HepG2 (cell line): ENCODE results near the gene NPW. TPM values are rescaled to one million over a fixed set of nuclear protein-coding genes. Genes with fewer than 3 reads are reported as not detected.
A peak's percentile ranks its signal among the peaks of the same experiment; 100 is the strongest.

Source experiments
- ATAC-seq: fragments of 200-7000 bp; cut with Tn5 transposase; 3 replicates; pipeline ENCODE4 v1.9.1; 2020; ENCODE audit warnings: mild to moderate bottlenecking, moderate library complexity
- BruUV-seq: library from RNA; stranded (reverse); fragments of 400-500 nt; replicated peaks from 2 replicates; lab custom pipeline; 2021; lab: Mats Ljungman, UMichigan
- CTCF ChIA-PET: fragments of 300-600 bp; formaldehyde crosslinking; extraction: SDS; loops from one replicate; lab custom pipeline; 2021; ENCODE audit warnings: low total read pairs, inconsistent platforms, low intra/inter-chr PET ratio; lab: Yijun Ruan, JAX
- POLR2A ChIA-PET: fragments of 350-600 bp; sonication (Branson Sonifier 250); formaldehyde crosslinking; loops from one replicate; lab custom pipeline; 2020; ENCODE audit warnings: antibody characterized with exemption, inconsistent platforms; lab: Yijun Ruan, JAX
- DNase-seq: peaks from one replicate; pipeline ENCODE4 v3.0.0-alpha.2; 2015; ENCODE audit warnings: low spot score
- FAIRE-seq: peaks from 3 replicates; lab custom pipeline; 2011; peaks lifted over from hg19 to GRCh38; lab: Jason Lieb, UNC
- H2AFZ ChIP-seq: one replicate; pipeline ENCODE4 v1.6.1; 2011; ENCODE audit warnings: low read length, inconsistent platforms
- H3K27ac ChIP-seq: fragments of 300-600 bp; 3 replicates; pipeline ENCODE4 v1.8.0; 2011; ENCODE audit warnings: mixed run types, mild to moderate bottlenecking, mixed read lengths, low read length, inconsistent platforms; ENCODE audit not compliant: insufficient read depth; ENCODE audit errors: extremely low read length
- H3K27me3 ChIP-seq, 2 experiments: fragments of 200-600 bp in 1 of 2; 2 replicates in 1 of 2; 3 replicates in 1 of 2; pipeline versions ENCODE4 v1.6.0 to v1.8.0; 2011; ENCODE audit warnings: low read length in 2 of 2, mild to moderate bottlenecking in 2 of 2, moderate library complexity in 2 of 2, inconsistent platforms in 1 of 2; ENCODE audit not compliant: insufficient read depth in 2 of 2, control insufficient read depth in 1 of 2
- H3K36me3 ChIP-seq, 2 experiments: fragments of 200-600 bp in 1 of 2; replicated peaks in 1 of 2; 2 replicates in 1 of 2; 3 replicates in 1 of 2; pipeline versions ENCODE4 v1.5.1 to v1.8.0; 2011; ENCODE audit warnings: low read length in 2 of 2, inconsistent platforms in 1 of 2; ENCODE audit not compliant: insufficient read depth in 2 of 2, control insufficient read depth in 1 of 2
- H3K4me1 ChIP-seq: 2 replicates; pipeline ENCODE4 v1.5.1; 2012; ENCODE audit warnings: low read length, inconsistent platforms; ENCODE audit not compliant: insufficient read depth
- H3K4me2 ChIP-seq: 2 replicates; pipeline ENCODE4 v1.6.0; 2011; ENCODE audit warnings: low read depth, low read length, inconsistent platforms
- H3K4me3 ChIP-seq, 3 experiments: fragments of 200-600 bp in 1 of 3; sonication (generic), shearing (Covaris generic) in 1 of 3; replicated peaks in 1 of 3; 2 replicates each; pipeline ENCODE4 v1.5.1; 2011 to 2016; ENCODE audit warnings: low read length in 3 of 3, inconsistent platforms in 2 of 3, low read depth in 2 of 3, mild to moderate bottlenecking in 2 of 3, control low read depth in 1 of 3, mixed read lengths in 1 of 3; ENCODE audit not compliant: insufficient read depth in 1 of 3
- H3K79me2 ChIP-seq: one replicate; pipeline ENCODE4 v1.6.1; 2011; ENCODE audit warnings: low read length, inconsistent platforms; ENCODE audit not compliant: insufficient read depth
- H3K9ac ChIP-seq: 2 replicates; pipeline ENCODE4 v1.6.0; 2011; ENCODE audit warnings: mild to moderate bottlenecking, low read depth, low read length, inconsistent platforms; ENCODE audit not compliant: insufficient read depth
- H3K9me3 ChIP-seq: 2 replicates; pipeline ENCODE4 v1.5.1; 2012; ENCODE audit warnings: mild to moderate bottlenecking, low read length
- H4K20me1 ChIP-seq: 2 replicates; pipeline ENCODE4 v1.6.0; 2011; ENCODE audit warnings: inconsistent platforms, mild to moderate bottlenecking, low read length, moderate library complexity; ENCODE audit not compliant: insufficient read depth
- HMG20A ChIP-seq: IDR thresholded peaks from 2 replicates; pipeline ENCODE4 v1.6.1; 2016; ENCODE audit warnings: borderline replicate concordance
- HOXA3 ChIP-seq: sonication (generic); formaldehyde crosslinking; IDR thresholded peaks from 2 replicates; pipeline ENCODE4 v1.5.0; 2020; ENCODE audit warnings: missing genetic modification reagents
- NKX3-1 ChIP-seq: sonication (generic); formaldehyde crosslinking; IDR thresholded peaks from 2 replicates; pipeline ENCODE4 v1.5.0; 2020; ENCODE audit warnings: missing genetic modification reagents
- PRPF4 ChIP-seq: fragments of 200-400 bp; formaldehyde crosslinking; IDR thresholded peaks from 2 replicates; pipeline ENCODE4 v1.6.1; 2016; ENCODE audit warnings: low read length, low read depth; ENCODE audit not compliant: poor library complexity, severe bottlenecking
- SMARCC2 ChIP-seq: fragments of 450-650 bp; IDR thresholded peaks from 2 replicates; pipeline ENCODE4 v1.6.1; 2017; ENCODE audit warnings: antibody characterized with exemption, mild to moderate bottlenecking
- SP1 ChIP-seq, 2 experiments: fragments of 450-650 bp in 1 of 2; sonication (generic) in 1 of 2; formaldehyde crosslinking in 1 of 2; IDR thresholded peaks; 2 replicates each; pipeline versions ENCODE4 v1.4.0 to v1.6.1; 2016 to 2020; ENCODE audit warnings: missing genetic modification reagents in 1 of 2
- SRSF4 ChIP-seq: fragments of 200-400 bp; formaldehyde crosslinking; IDR thresholded peaks from one replicate; pipeline ENCODE4 v1.6.1; 2018; ENCODE audit warnings: mild to moderate bottlenecking, low read depth, low read length, moderate library complexity; ENCODE audit not compliant: poor library complexity, severe bottlenecking
- ZBTB38 ChIP-seq: sonication (generic); formaldehyde crosslinking; IDR thresholded peaks from 2 replicates; pipeline ENCODE4 v1.5.1; 2020; ENCODE audit warnings: mild to moderate bottlenecking, missing genetic modification reagents
- ZSCAN21 ChIP-seq: sonication (generic); formaldehyde crosslinking; IDR thresholded peaks from 2 replicates; pipeline ENCODE4 v1.8.0; 2022; ENCODE audit warnings: mild to moderate bottlenecking, missing genetic modification reagents, moderate library complexity, borderline replicate concordance
- WGBS: methylation state at CpG from one replicate; pipeline ENCODE4 v1.1.6; 2017; ENCODE audit warnings: low lambda C conversion rate; 5-methylcytosine and 5-hydroxymethylcytosine counted together
- in situ Hi-C: cut with HindIII; loops from 2 replicates; pipeline ENCODE4 v1.10.0; 2017; ENCODE audit warnings: low pct_unique_long_range_greater_than_20kb; ENCODE audit not compliant: extremely low pct_ligation_motif_present
- intact Hi-C: fragments of 100-400 bp; cut with micrococcal nuclease; formaldehyde crosslinking; loops from one replicate; pipeline ENCODE4 v1.10.0; 2022; ENCODE audit not compliant: unreplicated experiment
- polyA plus RNA-seq, 8 experiments: library from polyadenylated mRNA; depleted of rRNA in 3 of 8; stranded (reverse) in 7 of 8; unstranded in 1 of 8; fragments of >200 nt; fragmentation: Illumina TruSeq in 4 of 8; extraction: Trizol in 4 of 8; gene quantifications; 2 replicates each; pipeline versions ENCODE4 v1.2.1 to v1.2.3, GENCODE V29; 2011 to 2016; ENCODE audit warnings: low read depth in 4 of 8, missing spikeins in 1 of 8, mixed read lengths in 1 of 8; ENCODE audit not compliant: insufficient read depth in 1 of 8
- total RNA-seq, 5 experiments: library from RNA; depleted of rRNA; stranded (reverse); fragments of >200 nt; fragmentation: Illumina TruSeq; extraction: Trizol; gene quantifications; 2 replicates each; pipeline ENCODE4 v1.2.3, GENCODE V29; 2016; ENCODE audit warnings: low read depth in 1 of 5
- TF ChIP-seq, protein P1 (sequence below): sonication (generic); formaldehyde crosslinking; IDR thresholded peaks from 2 replicates; pipeline ENCODE4 v1.4.0; 2020; ENCODE audit warnings: missing genetic modification reagents

Gene NPW
- total and polyA plus RNA-seq, 2 of the 13 experiments (the other 11 are each of a cell fraction or from before 2014, with no cell fraction given) = 0.24 to 0.97 TPM

DNA sequence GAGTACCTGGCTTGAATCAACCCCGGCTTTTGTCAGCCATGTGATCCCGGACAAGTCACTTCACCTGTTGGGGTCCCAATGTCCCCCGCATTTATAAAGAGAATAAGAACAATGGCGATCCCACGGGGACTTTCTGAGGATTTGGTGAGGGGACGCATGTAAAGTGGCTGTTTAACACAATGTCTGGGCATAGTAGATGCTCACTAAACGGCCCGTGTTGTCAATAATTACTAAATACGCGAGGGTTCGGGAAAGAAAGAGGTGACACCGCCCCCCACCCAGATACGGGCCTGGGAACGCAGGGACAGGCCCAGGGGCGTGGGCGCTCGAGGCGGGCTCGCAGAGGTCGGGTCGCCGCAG is 28.0 kb upstream of the NPW start:
- DNase-seq = no peak
- FAIRE-seq = no peak
- Histone ChIP-seq H3K79me2 (no peaks in the 10 kb centered on the region), H3K9ac (no peak overlapping the region), H3K4me1 (peaks cover 52% of the 10 kb centered on the region), H3K27me3 (peaks cover 0 to 8% of the 10 kb centered on the region in 2 experiments; a peak in 2 of 5 replicates), H4K20me1 (no peaks in the 10 kb centered on the region), H2AFZ (no peak overlapping the region), H3K9me3 (no peaks in the 10 kb centered on the region), H3K36me3 (peaks cover 2 to 5% of the 10 kb centered on the region in 2 experiments; a peak in 3 of 5 replicates), H3K27ac (no peak overlapping the region), H3K4me3 (peak overlapping the region in 1 of 3 experiments; percentile 82; a peak in 2 of 6 replicates), H3K4me2 (peak overlapping the region; percentile 95)
- intact Hi-C loops (no loop called here), in situ Hi-C loops (no loop called here)
- ChIA-PET CTCF (no interaction called here), POLR2A (interaction anchor here (0.7 to 2.6 kb wide), 5 partner anchors 20 to 164 kb away, joined by 3 to 16 read pairs (median 9); partner anchors contain the start of genes RPS2, TBL3 and TRAF7)
- BruUV-seq = no TSS peak
- TF ChIP-seq ZSCAN21 (CRISPR knock-in tag) (0 out of 2 replicates have a peak, but pooled peaks have one; percentile 7), NKX3-1 (CRISPR knock-in tag) (no peak)
- no peak for ATAC-seq
- WGBS = 92% methylated on average over 22 of the region's 22 CpGs

DNA sequence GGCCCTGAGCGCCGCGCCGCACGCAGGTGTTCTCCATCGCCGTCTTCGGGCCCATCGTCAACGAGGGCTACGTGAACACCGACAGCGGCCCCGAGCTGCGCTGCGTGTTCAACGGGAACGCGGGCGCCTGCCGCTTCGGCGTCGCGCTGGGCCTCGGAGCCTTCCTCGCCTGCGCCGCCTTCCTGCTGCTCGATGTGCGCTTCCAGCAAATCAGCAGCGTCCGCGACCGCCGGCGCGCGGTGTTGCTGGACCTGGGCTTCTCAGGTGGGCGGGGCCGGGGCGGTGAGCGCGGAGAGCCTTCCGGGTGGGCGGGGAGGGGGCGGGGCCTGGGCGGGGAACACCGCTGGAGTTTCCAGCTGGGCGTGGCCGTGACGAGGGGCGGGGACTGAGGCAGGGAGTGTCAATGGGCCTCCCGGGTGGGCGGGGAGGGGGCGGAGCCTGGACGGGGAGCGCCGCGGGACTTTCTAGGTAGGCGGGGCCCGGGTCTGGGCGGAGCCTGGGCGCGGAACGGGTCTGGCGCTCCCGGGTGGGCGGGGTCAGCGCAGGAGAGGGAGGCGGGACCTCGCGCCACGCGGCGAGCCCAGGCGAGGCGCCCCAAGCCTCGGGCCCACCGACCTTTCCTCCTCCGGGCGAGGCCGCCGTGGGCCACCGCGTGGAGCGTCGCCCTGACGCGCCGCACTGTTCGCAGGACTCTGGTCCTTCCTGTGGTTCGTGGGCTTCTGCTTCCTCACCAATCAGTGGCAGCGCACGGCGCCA is 27.5 kb upstream of the NPW start:
- 78% methylated on average over 89 of the region's 96 CpGs for WGBS
- H3K27ac ChIP-seq = no peak overlapping the region
- FAIRE-seq = no peak
- DNase-seq = no peak
- CTCF ChIA-PET = no interaction called here
- BruUV-seq = no TSS peak
- H3K79me2 ChIP-seq = no peaks in the 10 kb centered on the region
- H2AFZ ChIP-seq = no peak overlapping the region
- no peak overlapping the region for H3K9ac ChIP-seq
- peaks cover 0 to 8% of the 10 kb centered on the region in 2 experiments; a peak in 2 of 5 replicates for H3K27me3 ChIP-seq
- no peaks in the 10 kb centered on the region; a peak in 1 of 5 replicates for H3K36me3 ChIP-seq
- TF ChIP-seq ZBTB38 (CRISPR knock-in tag) = 0 out of 2 replicates have a peak, but pooled peaks have one; percentile 32
- TF ChIP-seq SP1 (IDR thresholded peaks at IDR 0.05) = no peak
- peak; percentile 28; the same call in 1 of the 2 replicates for TF ChIP-seq SP1 (CRISPR knock-in tag; IDR thresholded peaks at IDR 0.05)
- peak; percentile 49 for TF ChIP-seq PRPF4
- peak; percentile 53 for TF ChIP-seq HOXA3 (CRISPR knock-in tag)
- no peak for TF ChIP-seq SMARCC2
- TF ChIP-seq HMG20A (CRISPR knock-in tag) = no peak
- no peak for TF ChIP-seq SRSF4
- TF ChIP-seq, protein P1, sequence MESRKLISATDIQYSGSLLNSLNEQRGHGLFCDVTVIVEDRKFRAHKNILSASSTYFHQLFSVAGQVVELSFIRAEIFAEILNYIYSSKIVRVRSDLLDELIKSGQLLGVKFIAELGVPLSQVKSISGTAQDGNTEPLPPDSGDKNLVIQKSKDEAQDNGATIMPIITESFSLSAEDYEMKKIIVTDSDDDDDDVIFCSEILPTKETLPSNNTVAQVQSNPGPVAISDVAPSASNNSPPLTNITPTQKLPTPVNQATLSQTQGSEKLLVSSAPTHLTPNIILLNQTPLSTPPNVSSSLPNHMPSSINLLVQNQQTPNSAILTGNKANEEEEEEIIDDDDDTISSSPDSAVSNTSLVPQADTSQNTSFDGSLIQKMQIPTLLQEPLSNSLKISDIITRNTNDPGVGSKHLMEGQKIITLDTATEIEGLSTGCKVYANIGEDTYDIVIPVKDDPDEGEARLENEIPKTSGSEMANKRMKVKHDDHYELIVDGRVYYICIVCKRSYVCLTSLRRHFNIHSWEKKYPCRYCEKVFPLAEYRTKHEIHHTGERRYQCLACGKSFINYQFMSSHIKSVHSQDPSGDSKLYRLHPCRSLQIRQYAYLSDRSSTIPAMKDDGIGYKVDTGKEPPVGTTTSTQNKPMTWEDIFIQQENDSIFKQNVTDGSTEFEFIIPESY = peak; percentile 72
- TF ChIP-seq, all 625 proteins: peak for 5
- no peaks in the 10 kb centered on the region for H3K9me3 ChIP-seq
- H3K4me1 ChIP-seq = peaks cover 48% of the 10 kb centered on the region
- POLR2A ChIA-PET = interaction anchor here (0.7 to 2.6 kb wide), 3 partner anchors 20 to 154 kb away, joined by 3 to 16 read pairs (median 7); partner anchors contain the start of genes RPS2 and TBL3
- intact Hi-C loops (no loop called here), in situ Hi-C loops (no loop called here)
- no peak overlapping the region for H3K4me3 ChIP-seq
- H4K20me1 ChIP-seq = no peaks in the 10 kb centered on the region
- no peak overlapping the region for H3K4me2 ChIP-seq
- no peak for ATAC-seq
